Bronchial epithelial cell (primary cell): ENCODE data around the gene SNTG2. TPM values are rescaled to one million over a fixed set of nuclear protein-coding genes. Genes with fewer than 3 reads are reported as not detected.
"Not testable (repeated sequence)": the region's sequence is repeated elsewhere in the genome, so short reads cannot be mapped to it uniquely, and the experiment has no call there.

Experiments
- DNase-seq: peaks from one replicate; pipeline ENCODE4 v3.0.0-alpha.2; 2010; ENCODE audit warnings: low read depth
- FAIRE-seq: peaks from 2 replicates; lab custom pipeline; 2011; peaks lifted over from hg19 to GRCh38; lab: Jason Lieb, UNC
- H3K27me3 ChIP-seq: 2 replicates; pipeline ENCODE4 v1.5.1; 2011; ENCODE audit warnings: low read length; ENCODE audit not compliant: control insufficient read depth, insufficient read depth
- H3K36me3 ChIP-seq: 2 replicates; pipeline ENCODE4 v1.5.1; 2011; ENCODE audit warnings: low read length; ENCODE audit not compliant: control insufficient read depth, insufficient read depth
- H3K4me3 ChIP-seq: 2 replicates; pipeline ENCODE4 v1.5.1; 2011; ENCODE audit warnings: mild to moderate bottlenecking, low read depth, low read length, control low read depth
- total RNA-seq: library from RNA; depleted of rRNA; stranded (reverse); fragments of >200 nt; gene quantifications from 2 replicates; pipeline ENCODE4 v1.2.1, GENCODE V29; 2014
- TF ChIP-seq, protein P1 (sequence below): IDR thresholded peaks from 2 replicates; pipeline ENCODE4 v1.5.1; 2011; ENCODE audit warnings: mild to moderate bottlenecking, moderate library complexity, low read length, control low read depth, inconsistent platforms; ENCODE audit not compliant: insufficient read depth, severe bottlenecking

The SNTG2 gene
- total RNA-seq, 1 donor from 2014 or later: not detected

DNA sequence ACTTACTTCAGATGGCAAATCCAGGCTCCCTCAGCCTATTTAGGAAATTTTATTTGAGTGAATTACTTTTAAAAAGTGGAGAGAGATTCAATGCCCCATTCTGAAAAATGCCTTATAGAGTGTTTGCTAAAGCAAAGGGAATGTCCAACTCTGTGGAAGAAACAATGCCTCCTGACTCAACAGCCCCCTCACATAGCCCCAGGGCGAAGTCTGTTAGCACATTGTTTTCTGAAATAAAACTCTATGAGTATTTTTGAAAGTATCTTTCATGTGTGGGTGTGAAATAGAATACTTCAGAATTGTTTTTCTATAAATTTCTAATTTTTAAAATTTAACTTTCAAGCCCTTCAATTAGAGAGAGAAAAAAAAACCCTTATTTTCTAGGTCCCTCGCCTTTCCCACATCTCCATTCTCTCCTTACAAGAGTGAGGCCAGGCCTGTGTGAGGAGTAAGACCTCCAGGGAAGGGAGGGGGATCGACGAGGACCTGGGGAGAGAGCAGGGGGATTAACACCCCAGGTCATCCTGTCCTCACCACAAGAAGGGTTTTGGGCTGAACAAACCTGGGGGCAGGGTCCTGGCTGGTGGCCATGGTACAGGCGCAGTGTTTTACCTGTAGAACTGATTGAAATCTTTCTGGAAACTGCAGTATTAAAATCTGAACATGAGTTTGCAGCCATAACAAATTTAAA is 141.4 kb downstream of the SNTG2 start:
- peak; percentile 57 for DNase-seq
- Histone ChIP-seq H3K4me3 (no peak overlapping the region), H3K36me3 (no peaks in the 10 kb centered on the region), H3K27me3 (no peaks in the 10 kb centered on the region)
- no peak for FAIRE-seq
- TF ChIP-seq, protein P1, sequence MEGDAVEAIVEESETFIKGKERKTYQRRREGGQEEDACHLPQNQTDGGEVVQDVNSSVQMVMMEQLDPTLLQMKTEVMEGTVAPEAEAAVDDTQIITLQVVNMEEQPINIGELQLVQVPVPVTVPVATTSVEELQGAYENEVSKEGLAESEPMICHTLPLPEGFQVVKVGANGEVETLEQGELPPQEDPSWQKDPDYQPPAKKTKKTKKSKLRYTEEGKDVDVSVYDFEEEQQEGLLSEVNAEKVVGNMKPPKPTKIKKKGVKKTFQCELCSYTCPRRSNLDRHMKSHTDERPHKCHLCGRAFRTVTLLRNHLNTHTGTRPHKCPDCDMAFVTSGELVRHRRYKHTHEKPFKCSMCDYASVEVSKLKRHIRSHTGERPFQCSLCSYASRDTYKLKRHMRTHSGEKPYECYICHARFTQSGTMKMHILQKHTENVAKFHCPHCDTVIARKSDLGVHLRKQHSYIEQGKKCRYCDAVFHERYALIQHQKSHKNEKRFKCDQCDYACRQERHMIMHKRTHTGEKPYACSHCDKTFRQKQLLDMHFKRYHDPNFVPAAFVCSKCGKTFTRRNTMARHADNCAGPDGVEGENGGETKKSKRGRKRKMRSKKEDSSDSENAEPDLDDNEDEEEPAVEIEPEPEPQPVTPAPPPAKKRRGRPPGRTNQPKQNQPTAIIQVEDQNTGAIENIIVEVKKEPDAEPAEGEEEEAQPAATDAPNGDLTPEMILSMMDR: no peak

DNA sequence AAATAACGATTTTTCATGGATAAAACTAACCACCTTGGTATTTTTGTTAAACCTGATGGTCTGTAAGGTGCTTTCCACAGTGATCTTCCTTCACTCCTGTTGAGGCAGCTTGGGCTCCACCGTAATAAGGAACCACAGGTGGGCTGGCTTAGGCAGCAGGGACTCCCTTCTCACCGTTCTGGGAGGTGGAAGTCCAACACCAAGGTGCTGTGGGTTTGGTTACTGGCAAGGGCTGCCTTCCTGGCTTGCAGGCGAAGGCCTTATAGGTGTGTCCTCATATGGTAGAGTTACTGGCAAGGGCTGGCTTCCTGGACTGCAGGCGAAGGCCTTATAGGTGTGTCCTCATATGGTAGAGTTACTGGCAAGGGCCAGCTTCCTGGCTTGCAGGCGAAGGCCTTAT is 143.0 kb downstream of the SNTG2 start:
- H3K27me3 ChIP-seq, FAIRE-seq, DNase-seq, H3K4me3 ChIP-seq, H3K36me3 ChIP-seq: not testable (repeated sequence)

DNA sequence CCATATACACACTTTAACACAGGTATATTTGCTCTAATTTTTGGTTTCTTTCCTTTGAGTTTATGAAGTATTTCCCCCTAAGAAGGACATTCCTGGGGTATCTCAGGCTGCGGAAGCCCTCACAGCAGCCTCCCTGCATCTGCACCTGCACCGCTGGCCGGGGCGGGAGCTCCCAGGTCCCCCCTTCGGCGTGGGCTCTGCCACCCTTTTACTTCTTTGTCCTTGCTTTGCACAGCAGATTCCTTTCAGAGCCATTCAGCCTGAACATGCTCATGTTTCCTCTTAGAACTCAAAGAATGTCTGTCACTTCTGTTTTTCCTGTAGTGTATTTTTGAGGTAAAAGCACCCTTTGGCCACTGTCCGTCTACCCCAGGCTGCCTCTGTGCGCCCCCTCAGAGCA is 146.5 kb downstream of the SNTG2 start:
- H3K27me3 ChIP-seq: no peaks in the 10 kb centered on the region
- FAIRE-seq: no peak
- no peaks in the 10 kb centered on the region for H3K36me3 ChIP-seq
- TF ChIP-seq, protein P1: no peak
- DNase-seq: no peak
- no peak overlapping the region for H3K4me3 ChIP-seq

DNA sequence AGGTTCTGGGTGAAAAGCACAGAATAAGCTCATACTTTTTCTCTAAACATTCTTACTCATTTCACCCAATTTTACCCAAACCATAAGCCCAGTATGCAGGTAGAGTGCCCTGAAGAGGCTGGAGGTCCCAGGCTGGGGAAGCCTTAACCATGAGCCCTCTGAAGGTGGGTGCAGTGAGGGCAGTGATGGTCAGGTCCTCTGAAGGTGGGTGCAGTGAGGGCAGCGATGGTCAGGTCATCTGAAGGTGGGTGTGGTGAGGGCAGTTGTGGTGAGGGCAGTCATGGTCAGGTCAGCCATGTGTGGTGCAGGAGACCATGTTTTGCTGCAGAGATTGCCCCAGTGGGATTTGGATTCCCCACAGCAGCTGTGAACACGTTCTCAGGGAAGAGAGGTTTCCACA is 148.8 kb downstream of the SNTG2 start:
- no peak for DNase-seq
- Histone ChIP-seq H3K4me3 (no peak overlapping the region), H3K27me3 (no peaks in the 10 kb centered on the region), H3K36me3 (no peaks in the 10 kb centered on the region)
- TF ChIP-seq, protein P1: no peak
- FAIRE-seq: no peak

DNA sequence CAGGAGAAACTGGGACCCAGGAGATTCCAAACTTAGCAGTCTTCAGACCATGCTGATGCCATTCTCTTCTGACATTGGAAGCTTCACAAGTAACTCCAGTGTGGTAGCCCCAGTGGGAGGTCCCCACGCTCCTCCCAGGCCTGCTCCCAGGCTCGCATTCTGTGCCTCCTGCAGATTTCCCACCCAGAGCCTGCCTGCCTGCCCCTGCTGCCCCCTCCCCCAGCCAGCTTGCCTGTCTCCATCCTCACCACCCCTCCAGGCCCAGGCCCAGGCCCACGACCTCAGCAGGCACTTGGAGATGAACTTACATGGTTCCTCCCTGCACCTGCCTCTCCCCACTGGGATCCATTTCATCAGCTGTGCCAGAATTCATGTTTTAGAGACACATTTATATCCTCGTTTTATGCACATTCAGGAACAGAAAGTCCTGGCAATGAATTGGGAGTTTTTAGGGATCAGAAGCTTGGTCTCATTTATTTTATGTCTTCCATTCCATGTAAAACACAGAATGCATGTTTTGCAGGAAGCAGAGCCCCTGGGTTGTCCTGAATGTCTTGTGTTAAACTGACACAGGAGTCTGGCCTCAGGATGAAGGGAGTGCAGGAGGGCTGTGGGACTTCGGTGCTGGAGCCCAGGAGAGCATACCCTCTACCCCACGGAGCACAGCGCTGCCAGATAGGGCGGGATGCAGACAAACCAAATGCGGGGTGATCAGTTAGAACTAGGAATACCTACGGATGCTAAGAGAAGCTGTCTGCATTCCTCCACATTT is 150.5 kb downstream of the SNTG2 start:
- TF ChIP-seq, protein P1: no peak
- FAIRE-seq (no peak), DNase-seq (no peak)
- H3K4me3 ChIP-seq: no peak overlapping the region
- H3K27me3 ChIP-seq: no peaks in the 10 kb centered on the region
- no peaks in the 10 kb centered on the region for H3K36me3 ChIP-seq

DNA sequence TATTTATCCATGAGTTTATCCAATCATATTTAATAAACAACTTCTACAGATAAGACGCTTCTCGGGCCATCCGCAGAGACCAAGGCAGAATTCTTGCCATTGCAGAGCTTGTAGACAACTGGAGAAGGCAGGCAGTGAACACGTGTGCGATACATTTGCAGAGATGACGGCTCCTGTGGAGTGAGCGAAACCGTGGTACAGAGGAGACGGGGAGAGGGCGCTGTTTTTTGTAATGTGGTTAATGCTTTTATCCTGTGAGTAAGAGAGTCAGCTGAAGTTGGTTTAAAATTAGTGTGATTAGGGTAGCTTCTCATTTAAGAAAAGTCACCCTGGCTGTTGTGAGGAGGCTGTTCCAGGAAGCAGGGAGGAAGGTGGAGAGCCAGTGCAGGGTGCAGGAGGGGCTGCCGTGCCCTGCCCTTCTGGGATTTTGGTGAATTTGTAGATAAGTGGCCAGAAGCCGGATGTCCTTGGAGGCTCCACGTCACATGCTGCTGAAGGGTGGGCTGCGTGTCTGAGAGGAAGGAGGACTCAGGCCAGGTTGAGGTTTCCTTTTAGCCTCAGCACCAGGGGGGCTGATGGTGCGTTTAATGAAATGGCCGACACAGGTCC is 151.4 kb downstream of the SNTG2 start:
- no peaks in the 10 kb centered on the region for H3K36me3 ChIP-seq
- H3K4me3 ChIP-seq: no peak overlapping the region
- H3K27me3 ChIP-seq: no peaks in the 10 kb centered on the region
- TF ChIP-seq, protein P1: no peak
- FAIRE-seq (no peak), DNase-seq (no peak)
